Tibial nerve (tissue), 3 donors: ENCODE results near the gene METTL23.
"Not testable (repeated sequence)": the region's sequence is repeated elsewhere in the genome, so short reads cannot be mapped to it uniquely, and the experiment has no call there.

ENCODE experiments used
- CTCF ChIP-seq, 5 experiments: fragments of 200-600 bp in 3 of 5; fragments of 450-650 bp in 2 of 5; sonication (generic) in 3 of 5; IDR thresholded peaks; one replicate each; pipeline ENCODE4 v1.5.1; 2016 to 2019; ENCODE audit warnings: antibody characterized with exemption in 5 of 5, mild to moderate bottlenecking in 3 of 5, moderate library complexity in 2 of 5
- POLR2A ChIP-seq, 2 donors: fragments of 450-650 bp; IDR thresholded peaks; one replicate each; pipeline ENCODE4 v1.6.1; 2017; ENCODE audit warnings: antibody characterized with exemption in 2 of 2, mild to moderate bottlenecking in 2 of 2, moderate library complexity in 2 of 2

DNA sequence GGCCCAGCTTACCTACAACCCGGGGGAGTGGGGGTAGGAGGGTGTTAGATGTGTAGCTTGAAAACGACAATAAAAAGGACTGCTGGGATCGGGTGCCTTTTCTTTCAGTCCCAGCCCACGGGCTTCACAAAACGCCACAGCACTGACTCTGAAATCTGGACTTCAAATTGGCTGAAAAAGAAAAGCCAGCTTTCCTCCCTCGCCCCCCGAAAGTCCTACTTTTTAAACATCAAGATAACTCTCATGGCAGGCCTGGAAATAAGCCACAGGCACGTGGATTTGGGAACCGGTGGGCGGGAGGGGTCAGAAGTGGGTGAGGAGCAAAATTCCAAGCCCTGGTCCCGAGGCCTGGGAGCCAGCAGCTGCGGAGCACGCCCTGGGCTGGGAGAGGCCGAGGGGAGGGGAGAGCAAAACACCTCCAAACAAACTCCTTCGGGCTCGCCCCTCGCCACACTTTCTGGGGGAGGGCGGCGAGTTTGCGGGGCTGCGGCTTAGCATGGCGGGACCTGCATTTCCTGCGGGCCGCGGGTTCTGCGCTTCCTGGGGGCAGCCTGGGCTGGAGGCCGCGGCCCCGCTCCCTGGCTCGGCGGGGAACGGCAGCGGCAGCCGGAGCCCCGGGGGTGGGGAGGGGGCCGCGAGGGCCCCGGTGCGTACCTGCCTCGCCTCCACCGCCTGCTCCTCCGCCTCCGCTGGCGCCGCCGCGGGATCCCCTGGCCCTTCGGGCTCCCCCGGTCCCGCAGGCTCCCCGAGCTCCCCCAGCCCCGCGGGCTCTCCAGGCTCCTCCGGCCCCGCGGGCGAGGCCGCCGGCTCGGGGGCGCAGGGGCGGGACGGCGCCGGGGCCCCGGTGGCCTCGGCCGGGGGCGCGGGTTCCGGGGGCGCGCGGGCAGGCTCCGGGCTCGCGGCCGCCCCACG is 16.4 kb upstream of the METTL23 start:
- not testable (repeated sequence) for TF ChIP-seq CTCF (IDR thresholded peaks at IDR 0.05)
- peak in 1 of 2 donors; percentile 20 for TF ChIP-seq POLR2A (IDR thresholded peaks at IDR 0.05)
